ENCODE data around the gene CST4. TPM values are rescaled to one million over a fixed set of nuclear protein-coding genes. Genes with fewer than 3 reads are reported as not detected.
A peak's percentile ranks its signal among the peaks of the same experiment; 100 is the strongest.
"Not testable (repeated sequence)": the region's sequence is repeated elsewhere in the genome, so short reads cannot be mapped to it uniquely, and the experiment has no call there.

The CST4 gene
- total RNA-seq, 1 donor from 2014 or later: not detected

- Mint-ChIP-seq H3K4me3 (ENCODE audit: unreplicated experiment) (peak within 1 kb of the TSS; percentile 77), H3K36me3 (ENCODE audit: unreplicated experiment) (peaks cover 12% of the 10 kb centered on the region), H3K9me3 (ENCODE audit: unreplicated experiment) (no peaks in the 10 kb centered on the region)
These were observed 51.3 kb downstream of the CST4 start, which contains the start of gene CST3 for GRCh38 chr20:23637282-23638221. TSS of gene CST3 (minus strand) at chr20:23637955. CDS start at chr20:23637862, 93 bp downstream.

DNA sequence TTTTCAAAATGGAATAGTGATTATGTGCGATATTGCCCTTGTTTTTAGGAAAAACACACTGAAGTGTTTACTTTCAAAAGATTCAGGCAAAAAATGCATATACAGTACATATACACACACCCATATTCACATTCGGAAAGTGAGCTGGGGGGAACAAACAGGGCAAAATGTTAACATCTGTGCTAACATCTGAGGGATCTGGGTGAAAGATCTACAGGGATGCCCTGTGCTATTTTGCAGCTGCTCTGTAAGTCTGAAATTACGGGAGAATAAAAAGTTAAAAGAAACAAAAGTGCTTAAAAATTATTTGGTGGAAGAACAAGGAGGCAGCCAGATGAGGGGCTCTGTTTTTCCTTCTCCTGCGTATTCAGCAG, 51.9 kb downstream of the CST4 start:
- TF ChIP-seq CTCF (IDR thresholded peaks at IDR 0.05): no peak
- Mint-ChIP-seq H3K9me3 (ENCODE audit: unreplicated experiment) (no peaks in the 10 kb centered on the region), H3K4me1 (ENCODE audit: unreplicated experiment) (peaks cover 42% of the 10 kb centered on the region), H3K4me3 (ENCODE audit: unreplicated experiment) (peak overlapping the region; percentile 77), H3K27ac (ENCODE audit: unreplicated experiment) (peak overlapping the region; percentile 89), H3K27me3 (ENCODE audit: unreplicated experiment) (no peaks in the 10 kb centered on the region), H3K36me3 (ENCODE audit: unreplicated experiment) (peaks cover 12% of the 10 kb centered on the region)
- DNase-seq (ENCODE audit: extremely low spot score, unreplicated experiment): no peak

More at GRCh38 chr20:23637282-23638221, 51.3 kb downstream of the CST4 start, which contains the start of gene CST3:
- no peaks in the 10 kb centered on the region for H3K27me3 Mint-ChIP-seq (ENCODE audit: unreplicated experiment)
- H3K27ac Mint-ChIP-seq (ENCODE audit: unreplicated experiment): peak within 1 kb of the TSS; percentile 89
- peak; percentile 93 for DNase-seq (ENCODE audit: extremely low spot score, unreplicated experiment)
- TF ChIP-seq CTCF (IDR thresholded peaks at IDR 0.05): no peak
- H3K4me1 Mint-ChIP-seq (ENCODE audit: unreplicated experiment): peaks cover 49% of the 10 kb centered on the region

DNA sequence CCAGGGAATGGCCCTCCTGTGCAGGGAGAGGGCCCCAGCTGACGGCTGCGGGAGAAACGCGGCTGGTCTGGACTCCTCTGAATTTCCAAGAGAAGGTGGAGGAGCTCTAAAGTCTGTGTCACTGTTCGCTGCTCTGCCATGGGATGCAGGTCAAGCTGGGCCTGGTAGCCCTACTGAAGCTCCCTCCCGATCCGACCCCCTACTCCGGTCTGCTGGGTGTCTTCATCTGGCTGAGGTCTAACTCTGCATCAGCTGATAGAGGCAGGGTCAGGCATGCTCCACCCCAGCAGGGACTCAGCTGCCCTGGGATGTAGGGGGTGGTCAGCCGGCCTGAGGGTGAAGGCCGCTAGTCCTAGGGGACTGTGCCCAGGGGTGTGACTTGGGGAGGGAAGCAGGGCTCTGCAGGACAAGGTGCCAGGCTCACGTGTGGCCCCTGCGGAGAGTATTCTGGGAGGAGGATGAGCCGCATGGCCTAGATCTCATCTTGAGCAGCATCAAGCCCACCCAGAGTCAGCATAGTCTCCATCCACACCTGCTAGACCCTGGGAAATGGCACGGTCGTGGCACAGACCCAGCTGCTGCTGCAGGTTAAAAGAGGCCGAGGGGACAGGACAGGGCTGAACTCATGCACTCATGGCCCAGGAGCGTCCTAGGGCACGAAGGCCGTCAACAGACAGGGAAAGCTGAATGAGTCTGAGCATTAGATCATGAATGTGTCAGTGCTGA, 52.5 kb downstream of the CST4 start:
- H3K27me3 Mint-ChIP-seq (ENCODE audit: unreplicated experiment): no peaks in the 10 kb centered on the region
- H3K27ac Mint-ChIP-seq (ENCODE audit: unreplicated experiment): peak overlapping the region; percentile 89
- no peaks in the 10 kb centered on the region for H3K9me3 Mint-ChIP-seq (ENCODE audit: unreplicated experiment)
- DNase-seq (ENCODE audit: extremely low spot score, unreplicated experiment): no peak
- peaks cover 36% of the 10 kb centered on the region for H3K4me1 Mint-ChIP-seq (ENCODE audit: unreplicated experiment)
- no peak for TF ChIP-seq CTCF (IDR thresholded peaks at IDR 0.05)
- peak overlapping the region; percentile 77 for H3K4me3 Mint-ChIP-seq (ENCODE audit: unreplicated experiment)
- H3K36me3 Mint-ChIP-seq (ENCODE audit: unreplicated experiment): peaks cover 12% of the 10 kb centered on the region

DNA sequence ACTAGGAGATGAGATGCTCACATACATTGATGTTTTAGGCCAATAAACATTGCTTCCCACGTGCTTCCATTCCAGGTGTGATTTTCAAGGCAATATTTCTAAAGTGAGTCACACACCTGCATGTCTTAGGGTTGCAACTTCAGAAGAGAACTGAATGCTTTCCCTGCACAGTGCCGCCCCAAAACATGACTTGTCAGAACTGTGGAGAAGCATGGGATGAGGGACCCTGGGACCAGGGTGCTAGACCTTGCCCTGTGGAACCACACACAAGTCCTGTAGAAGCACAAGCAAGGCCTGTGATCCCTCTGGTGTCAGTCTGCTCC, 53.1 kb downstream of the CST4 start:
- H3K36me3 Mint-ChIP-seq (ENCODE audit: unreplicated experiment): peaks cover 12% of the 10 kb centered on the region
- H3K27ac Mint-ChIP-seq (ENCODE audit: unreplicated experiment); H3K27me3 Mint-ChIP-seq (ENCODE audit: unreplicated experiment); H3K9me3 Mint-ChIP-seq (ENCODE audit: unreplicated experiment); DNase-seq (ENCODE audit: extremely low spot score, unreplicated experiment): not testable (repeated sequence)
- H3K4me1 Mint-ChIP-seq (ENCODE audit: unreplicated experiment): peaks cover 30% of the 10 kb centered on the region
- H3K4me3 Mint-ChIP-seq (ENCODE audit: unreplicated experiment): peak overlapping the region; percentile 77

Other genes starting within 250 kb of the CST4 start
- gene CSTL1, start 249.4 kb downstream of the CST4 start, total RNA-seq: not detected in 2 replicates
- gene CST11, start 236.2 kb downstream of the CST4 start, total RNA-seq: not detected in 2 replicates
- not detected in 2 replicates for gene CST8, start 197.9 kb downstream of the CST4 start, total RNA-seq
- gene CST9L, start 120.6 kb downstream of the CST4 start, total RNA-seq: not detected in 2 replicates
- gene CST9, start 83.1 kb downstream of the CST4 start, total RNA-seq: not detected in 2 replicates
- 705 and 710 TPM in 2 replicates for gene CST3, start 51.1 kb downstream of the CST4 start, total RNA-seq
- not detected in 2 replicates for gene CST1, start 61.9 kb upstream of the CST4 start, total RNA-seq
- gene CST2, start 137.7 kb upstream of the CST4 start, total RNA-seq: not detected in 2 replicates
- gene CST5, start 190.7 kb upstream of the CST4 start, total RNA-seq: not detected in 2 replicates